Lower lobe of right lung (tissue), 2 donors: ENCODE results near the gene LAD1. TPM values are rescaled to one million over a fixed set of nuclear protein-coding genes. Genes with fewer than 3 reads are reported as not detected.

Experiments used
- ATAC-seq, 2 donors: fragments of 200-7000 bp; cut with Tn5 transposase; one replicate each; pipeline ENCODE4 v1.9.1; 2020 to 2022; ENCODE audit warnings: mild to moderate bottlenecking in 2 of 2, moderate library complexity in 2 of 2
- DNase-seq: peaks from one replicate; pipeline ENCODE4 v3.0.0-alpha.2; 2020
- H3K27ac ChIP-seq: fragments of 200-600 bp; one replicate; pipeline ENCODE4 v1.8.0; 2022
- H3K27me3 ChIP-seq: fragments of 200-600 bp; one replicate; pipeline ENCODE4 v1.8.0; 2022; ENCODE audit warnings: low read depth
- H3K36me3 ChIP-seq: fragments of 200-600 bp; one replicate; pipeline ENCODE4 v1.8.0; 2022; ENCODE audit warnings: mild to moderate bottlenecking
- H3K4me1 ChIP-seq: fragments of 200-600 bp; one replicate; pipeline ENCODE4 v1.8.0; 2022
- H3K4me3 ChIP-seq: fragments of 200-600 bp; one replicate; pipeline ENCODE4 v1.8.0; 2022; ENCODE audit warnings: mild to moderate bottlenecking
- H3K9me3 ChIP-seq: fragments of 200-600 bp; one replicate; pipeline ENCODE4 v1.8.0; 2022
- CTCF ChIP-seq: fragments of 200-600 bp; IDR thresholded peaks from one replicate; pipeline ENCODE4 v1.8.0; 2022; ENCODE audit warnings: antibody characterized with exemption, mild to moderate bottlenecking
- intact Hi-C: fragments of 100-400 bp; cut with DNase I; formaldehyde crosslinking; loops from one replicate; pipeline ENCODE4 v1.11.0; 2022
- total RNA-seq: library from RNA; stranded (reverse); fragmentation: NEBNext Ultra II Directional; extraction: Animal tissue kit (Norgen Biotek cat#: 25700); gene quantifications from one replicate; pipeline ENCODE4 v1.2.1, GENCODE V29; 2021
- donor health status: DM: no; HTN: yes; CAD: no; lungs with severe emphysema.

Gene LAD1
- total RNA-seq, 1 donor from 2014 or later = 35.3 TPM

GRCh38 chr1:201404055-201404454 is 4.9 kb upstream of the LAD1 start:
- no peaks in the 10 kb centered on the region for H3K9me3 ChIP-seq
- no peaks in the 10 kb centered on the region for H3K36me3 ChIP-seq
- intact Hi-C loops = no loop called here
- H3K27me3 ChIP-seq = peaks cover 12% of the 10 kb centered on the region
- peaks cover 37% of the 10 kb centered on the region for H3K4me1 ChIP-seq
- H3K4me3 ChIP-seq = no peak overlapping the region
- DNase-seq = no peak
- no peak for TF ChIP-seq CTCF
- no peak overlapping the region for H3K27ac ChIP-seq
- no peak for ATAC-seq

- no peak for TF ChIP-seq CTCF
- Histone ChIP-seq H3K9me3 (no peaks in the 10 kb centered on the region), H3K36me3 (no peaks in the 10 kb centered on the region), H3K4me1 (peaks cover 40% of the 10 kb centered on the region), H3K27me3 (peaks cover 19% of the 10 kb centered on the region), H3K4me3 (no peak overlapping the region), H3K27ac (no peak overlapping the region)
- DNase-seq = no peak
- intact Hi-C loops = no loop called here
- ATAC-seq = no peak
These were observed 4.2 kb upstream of the LAD1 start for GRCh38 chr1:201403359-201403758.

GRCh38 chr1:201401700-201402099 is 2.6 kb upstream of the LAD1 start:
- H3K4me1 ChIP-seq = peaks cover 40% of the 10 kb centered on the region
- H3K9me3 ChIP-seq = no peaks in the 10 kb centered on the region
- no peak overlapping the region for H3K27ac ChIP-seq
- no peak overlapping the region for H3K4me3 ChIP-seq
- peaks cover 21% of the 10 kb centered on the region for H3K27me3 ChIP-seq
- intact Hi-C loops = no loop called here
- ATAC-seq (no peak), DNase-seq (no peak)
- TF ChIP-seq CTCF = no peak
- H3K36me3 ChIP-seq = no peaks in the 10 kb centered on the region

GRCh38 chr1:201400852-201401230 is 1.7 kb upstream of the LAD1 start:
- ATAC-seq = no peak
- no peak for TF ChIP-seq CTCF
- H3K4me3 ChIP-seq = no peak overlapping the region
- H3K36me3 ChIP-seq = no peaks in the 10 kb centered on the region
- H3K27ac ChIP-seq = peak overlapping the region; percentile 69
- peaks cover 21% of the 10 kb centered on the region for H3K27me3 ChIP-seq
- no peak for DNase-seq
- H3K4me1 ChIP-seq = peaks cover 40% of the 10 kb centered on the region
- H3K9me3 ChIP-seq = no peaks in the 10 kb centered on the region
- intact Hi-C loops = no loop called here

GRCh38 chr1:201400212-201400851 is 1.2 kb upstream of the LAD1 start:
- DNase-seq (no peak), ATAC-seq (peak; percentile 58 to 62)
- H3K27me3 ChIP-seq = peaks cover 21% of the 10 kb centered on the region
- no peaks in the 10 kb centered on the region for H3K36me3 ChIP-seq
- TF ChIP-seq CTCF = no peak
- peaks cover 40% of the 10 kb centered on the region for H3K4me1 ChIP-seq
- no peaks in the 10 kb centered on the region for H3K9me3 ChIP-seq
- H3K27ac ChIP-seq = peak overlapping the region; percentile 69
- peak overlapping the region; percentile 50 for H3K4me3 ChIP-seq
- intact Hi-C loops = no loop called here
